B cell (primary cell): Measurements from ENCODE around the gene TRPV6. TPM values are rescaled to one million over a fixed set of nuclear protein-coding genes. Genes with fewer than 3 reads are reported as not detected.

Experiments
- ATAC-seq: fragments of 200-7000 bp; cut with Tn5 transposase; one replicate; pipeline ENCODE4 v1.10.0; 2021; ENCODE audit warnings: low read depth, mild to moderate bottlenecking, moderate number of reproducible peaks, moderate library complexity
- CTCF ChIA-PET: fragments of 350-600 bp; sonication (Branson Sonifier 250); formaldehyde crosslinking; loops from one replicate; lab custom pipeline; 2021; ENCODE audit warnings: antibody characterized with exemption, inconsistent platforms; lab: Charles Lee
- POLR2A ChIA-PET: fragments of 350-600 bp; sonication (Branson Sonifier 250); formaldehyde crosslinking; loops from one replicate; lab custom pipeline; 2021; ENCODE audit warnings: antibody characterized with exemption; lab: Charles Lee
- DNase-seq: peaks from one replicate; pipeline ENCODE4 v3.0.0; 2013
- H2AFZ ChIP-seq: 2 replicates; pipeline ENCODE4 v1.6.1; 2012; ENCODE audit warnings: mild to moderate bottlenecking, low read depth, low read length; ENCODE audit not compliant: insufficient read depth, poor library complexity, severe bottlenecking
- H3K27ac ChIP-seq, 2 donors: 1 replicate in 1 of 2; 2 replicates in 1 of 2; pipeline ENCODE4 v1.5.1; 2012 to 2013; ENCODE audit warnings: low read length in 2 of 2, mild to moderate bottlenecking in 2 of 2, moderate library complexity in 1 of 2
- H3K27me3 ChIP-seq, 4 experiments: fragments of 200-600 bp in 1 of 4; sonication (generic) in 1 of 4; replicated peaks in 1 of 4; 1 replicate in 2 of 4; 2 replicates in 2 of 4; pipeline versions ENCODE4 v1.6.1 to v1.7.0; 2013 to 2016; ENCODE audit warnings: low read length in 3 of 4, mild to moderate bottlenecking in 2 of 4, mixed read lengths in 1 of 4, moderate library complexity in 1 of 4; ENCODE audit not compliant: insufficient read depth in 4 of 4, control insufficient read depth in 3 of 4; ENCODE audit errors: control extremely low read depth in 1 of 4
- H3K36me3 ChIP-seq, 2 experiments: replicated peaks in 1 of 2; 1 replicate in 1 of 2; 2 replicates in 1 of 2; pipeline versions ENCODE4 v1.6.1 to v1.7.1; 2013; ENCODE audit warnings: low read length in 1 of 2; ENCODE audit not compliant: insufficient read depth in 2 of 2, control insufficient read depth in 1 of 2; ENCODE audit errors: control extremely low read depth in 1 of 2, extremely low read depth in 1 of 2
- H3K4me1 ChIP-seq, 2 donors: fragments of 200-600 bp in 1 of 2; sonication (generic) in 1 of 2; 1 replicate in 1 of 2; 2 replicates in 1 of 2; pipeline versions ENCODE4 v1.5.1 to v1.6.1; 2013 to 2017; ENCODE audit warnings: low read length in 2 of 2; ENCODE audit not compliant: control insufficient read depth in 2 of 2, insufficient read depth in 2 of 2
- H3K4me2 ChIP-seq: replicated peaks from 2 replicates; pipeline ENCODE3; 2012; ENCODE audit warnings: mild to moderate bottlenecking, low read depth, low read length; ENCODE audit not compliant: poor library complexity, severe bottlenecking
- H3K4me3 ChIP-seq, 5 experiments: fragments of 200-600 bp in 1 of 5; sonication (generic) in 1 of 5; 1 replicate in 3 of 5; 2 replicates in 2 of 5; pipeline versions ENCODE4 v1.5.1 to v1.7.0; 2011 to 2016; ENCODE audit warnings: low read length in 4 of 5, mild to moderate bottlenecking in 4 of 5, low read depth in 2 of 5, control low read depth in 1 of 5, moderate library complexity in 1 of 5; ENCODE audit not compliant: insufficient read depth in 1 of 5; ENCODE audit errors: control extremely low read depth in 1 of 5, extremely low read depth in 1 of 5
- H3K79me2 ChIP-seq: fragments of 200-600 bp; sonication (generic); one replicate; pipeline ENCODE4 v1.6.0; 2016; ENCODE audit warnings: low read length; ENCODE audit not compliant: control insufficient read depth, insufficient read depth
- H3K9ac ChIP-seq: fragments of 200-600 bp; sonication (generic); 2 replicates; pipeline ENCODE4 v1.6.1; 2017; ENCODE audit warnings: mild to moderate bottlenecking, low read length, moderate library complexity
- H3K9me3 ChIP-seq, 3 donors: one replicate each; pipeline versions ENCODE4 v1.6.1 to v1.7.1; 2013; ENCODE audit warnings: low read length in 2 of 3; ENCODE audit not compliant: control insufficient read depth in 2 of 3, insufficient read depth in 1 of 3; ENCODE audit errors: control extremely low read depth in 1 of 3
- H4K20me1 ChIP-seq: 2 replicates; pipeline ENCODE4 v1.6.0; 2012; ENCODE audit warnings: mild to moderate bottlenecking, low read length; ENCODE audit not compliant: insufficient read depth, control insufficient read depth, poor library complexity, severe bottlenecking
- H3K27ac Mint-ChIP-seq: one replicate; pipeline ENCODE4 v1.8.0; 2021; ENCODE audit warnings: mixed read lengths
- H3K27me3 Mint-ChIP-seq: one replicate; pipeline ENCODE4 v1.8.0; 2021; ENCODE audit warnings: mixed read lengths
- H3K4me1 Mint-ChIP-seq: one replicate; pipeline ENCODE4 v1.8.0; 2021; ENCODE audit warnings: mixed read lengths
- H3K4me3 Mint-ChIP-seq: one replicate; pipeline ENCODE4 v1.8.0; 2021; ENCODE audit warnings: mixed read lengths
- H3K9me3 Mint-ChIP-seq: one replicate; pipeline ENCODE4 v1.8.0; 2022; ENCODE audit warnings: mixed read lengths; ENCODE audit not compliant: insufficient read depth
- CTCF ChIP-seq: fragments of 200-600 bp; IDR thresholded peaks from one replicate; pipeline ENCODE4 v1.8.0; 2022; ENCODE audit warnings: antibody characterized with exemption, mild to moderate bottlenecking
- EZH2 ChIP-seq: IDR thresholded peaks from 2 replicates; pipeline ENCODE4 v1.6.1; 2012; ENCODE audit warnings: borderline replicate concordance, low read depth, mild to moderate bottlenecking, moderate library complexity, low read length; ENCODE audit not compliant: insufficient read depth, poor library complexity, severe bottlenecking
- WGBS: methylation state at CpG from one replicate; pipeline ENCODE4 v1.1.5; 2013; ENCODE audit warnings: missing lambda C conversion rate; ENCODE audit not compliant: insufficient coverage; 5-methylcytosine and 5-hydroxymethylcytosine counted together
- intact Hi-C: fragments of 100-400 bp; cut with micrococcal nuclease; formaldehyde crosslinking; loops from one replicate; pipeline ENCODE4 v1.10.0; 2022
- polyA plus RNA-seq: library from polyadenylated mRNA; depleted of rRNA; stranded (reverse); fragments of >200 nt; gene quantifications from 2 replicates; pipeline ENCODE4 v1.2.3, GENCODE V29; 2012
- total RNA-seq, 2 donors: library from RNA; stranded (reverse); fragments of 120-200 nt in 1 of 2; gene quantifications; 1 replicate in 1 of 2; 2 replicates in 1 of 2; pipeline versions ENCODE4 v1.2.3 to v1.2.4, GENCODE V29; 2013 to 2022

Gene TRPV6
- total and polyA plus RNA-seq, 2 donors (not counting 1 experiment from before 2014, with no cell fraction given): not detected

DNA sequence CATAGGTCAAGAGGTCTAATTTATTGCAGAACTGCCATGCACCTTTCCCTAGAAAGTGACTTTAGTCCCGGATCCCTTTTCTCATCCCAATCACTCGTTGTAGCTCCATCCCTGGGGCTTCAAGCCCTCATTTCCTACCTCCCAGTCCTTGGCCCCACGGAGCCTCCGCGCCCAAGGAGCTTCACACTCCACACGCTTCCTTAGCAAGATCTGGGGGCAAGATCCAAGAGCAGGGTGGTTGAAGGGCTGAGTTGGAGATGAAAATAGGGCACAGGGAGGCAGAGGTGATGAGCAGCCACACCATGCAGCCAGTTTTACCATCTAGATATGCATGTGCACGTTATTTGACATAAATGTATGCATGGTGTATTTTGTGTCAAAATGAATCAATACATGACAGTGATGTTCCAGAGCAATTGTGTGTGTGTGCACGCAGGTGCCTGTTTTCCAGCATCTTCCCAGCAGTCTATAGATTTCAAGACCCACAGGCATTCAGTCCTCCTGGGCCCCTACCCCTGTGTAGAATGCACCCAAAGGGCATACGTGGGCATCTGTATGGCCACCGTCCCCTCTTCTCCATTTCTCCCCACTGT is 6.0 kb upstream of the TRPV6 start:
- ChIA-PET CTCF (no interaction called here), POLR2A (no interaction called here)
- Histone ChIP-seq H3K36me3 (no peaks in the 10 kb centered on the region), H2AFZ (no peak overlapping the region), H3K4me1 (no peaks in the 10 kb centered on the region), H3K9ac (no peak overlapping the region), H3K79me2 (no peaks in the 10 kb centered on the region), H4K20me1 (no peaks in the 10 kb centered on the region), H3K27me3 (peaks cover 0 to 4% (median 0%) of the 10 kb centered on the region in 4 experiments), H3K4me3 (no peak overlapping the region), H3K9me3 (no peaks in the 10 kb centered on the region), H3K27ac (no peak overlapping the region), H3K4me2 (no peak overlapping the region)
- no peak overlapping the region for H3K4me3 Mint-ChIP-seq
- 98% methylated on average over 5 of the region's 10 CpGs for WGBS
- no peak overlapping the region for H3K27ac Mint-ChIP-seq
- no peak for DNase-seq
- H3K9me3 Mint-ChIP-seq: no peaks in the 10 kb centered on the region
- intact Hi-C loops: no loop called here
- peaks cover 28% of the 10 kb centered on the region for H3K27me3 Mint-ChIP-seq
- ATAC-seq: no peak
- TF ChIP-seq EZH2: no peak
- no peak for TF ChIP-seq CTCF
- no peaks in the 10 kb centered on the region for H3K4me1 Mint-ChIP-seq

DNA sequence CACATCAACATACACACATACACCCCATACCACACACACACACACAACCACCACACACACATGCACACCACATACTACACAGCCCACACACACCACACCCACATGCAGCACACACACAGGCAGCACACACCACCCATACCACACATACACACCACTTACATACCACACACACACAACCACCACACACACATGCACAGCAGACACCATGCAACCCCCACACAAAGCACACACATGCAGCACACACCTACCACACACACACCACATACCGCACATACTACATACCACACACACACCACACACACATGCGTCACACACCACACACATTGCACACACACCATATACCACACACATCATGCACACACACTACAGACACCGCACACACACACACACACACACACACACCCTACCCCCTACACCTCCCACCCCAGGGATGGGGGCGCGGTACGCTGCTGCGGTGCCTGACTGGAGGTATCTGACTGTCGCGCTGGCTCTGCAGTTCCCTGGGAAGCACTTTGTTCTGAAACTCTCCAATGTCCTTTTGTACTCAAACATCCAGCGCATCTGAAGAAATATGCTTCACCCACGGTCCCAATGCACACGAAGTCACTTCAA is 5.4 kb upstream of the TRPV6 start:
- peaks cover 22% of the 10 kb centered on the region for H3K27me3 Mint-ChIP-seq

More for the DNA sequence above, 5.4 kb upstream of the TRPV6 start:
- H3K4me1 ChIP-seq: no peaks in the 10 kb centered on the region
- no peak overlapping the region for H3K4me3 ChIP-seq
- ATAC-seq (no peak), DNase-seq (no peak)
- intact Hi-C loops: no loop called here
- H3K27me3 ChIP-seq: peaks cover 0 to 4% (median 0%) of the 10 kb centered on the region in 4 experiments
- Mint-ChIP-seq H3K27ac (no peak overlapping the region), H3K4me3 (no peak overlapping the region), H3K9me3 (no peaks in the 10 kb centered on the region), H3K4me1 (no peaks in the 10 kb centered on the region)
- H3K9me3 ChIP-seq: no peaks in the 10 kb centered on the region
- CTCF ChIA-PET: no interaction called here
- H2AFZ ChIP-seq: no peak overlapping the region
- TF ChIP-seq CTCF (no peak), EZH2 (no peak)
- no peak overlapping the region for H3K9ac ChIP-seq
- 93% methylated on average over 12 of the region's 12 CpGs for WGBS
- H3K4me2 ChIP-seq: no peak overlapping the region
- no peaks in the 10 kb centered on the region for H3K36me3 ChIP-seq
- H3K79me2 ChIP-seq: no peaks in the 10 kb centered on the region
- no peak overlapping the region for H3K27ac ChIP-seq
- H4K20me1 ChIP-seq: no peaks in the 10 kb centered on the region
- POLR2A ChIA-PET: no interaction called here
